Brain microvascular endothelial cell (primary cell): Measurements from ENCODE around the gene MAPK8IP1.
"Not testable (repeated sequence)": the region's sequence is repeated elsewhere in the genome, so short reads cannot be mapped to it uniquely, and the experiment has no call there.

Experiments used
- DNase-seq: peaks from one replicate; pipeline ENCODE4 v3.0.0-alpha.2; 2020
- H3K27ac ChIP-seq: fragments of 250-450 bp; sonication (Bioruptor Pico); 2 replicates; pipeline ENCODE4 v1.5.1; 2020; ENCODE audit warnings: mild to moderate bottlenecking, moderate library complexity
- H3K27me3 ChIP-seq: fragments of 250-450 bp; sonication (Bioruptor Pico); replicated peaks from 2 replicates; pipeline ENCODE4 v1.5.1; 2020; ENCODE audit warnings: mild to moderate bottlenecking
- H3K36me3 ChIP-seq: fragments of 250-450 bp; sonication (Bioruptor Pico); replicated peaks from 2 replicates; pipeline ENCODE4 v1.5.1; 2020; ENCODE audit warnings: mild to moderate bottlenecking
- H3K4me3 ChIP-seq: 2 replicates; pipeline ENCODE4 v1.5.1; 2011; ENCODE audit warnings: low read depth, mild to moderate bottlenecking, control low read depth, low read length, moderate library complexity
- in situ Hi-C: cut with HindIII; loops from 2 replicates; pipeline ENCODE4 v1.10.0; 2017; ENCODE audit warnings: low sequenced_read_pairs, low pct_ligation_motif_present
- TF ChIP-seq, protein P1 (sequence below): IDR thresholded peaks from 2 replicates; pipeline ENCODE4 v1.5.1; 2011; ENCODE audit warnings: low read depth, mild to moderate bottlenecking, moderate library complexity, low read length, control low read depth, inconsistent platforms; ENCODE audit errors: missing control alignments

The MAPK8IP1 gene

DNA sequence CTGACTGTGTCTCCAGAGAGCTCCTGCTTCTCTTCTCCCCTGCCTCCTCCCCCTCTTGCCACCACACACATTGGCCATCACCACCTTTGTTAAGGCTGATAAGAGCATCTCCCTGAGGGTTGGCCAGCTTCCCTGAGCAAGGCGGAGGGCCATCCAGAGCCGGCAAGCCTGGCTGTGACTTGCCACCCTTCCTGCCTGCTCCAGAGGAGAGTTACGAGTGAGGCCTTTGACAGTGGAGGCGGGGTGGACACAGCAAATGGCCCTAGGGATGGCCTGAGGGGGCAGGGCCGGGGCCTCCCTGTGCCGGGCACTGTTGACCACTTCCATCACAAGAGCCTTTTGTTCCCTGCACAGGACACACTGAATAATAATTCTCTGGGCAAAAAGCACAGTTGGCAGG, 16.2 kb downstream of the MAPK8IP1 start:
- in situ Hi-C loops, result no loop called here
- TF ChIP-seq, protein P1, sequence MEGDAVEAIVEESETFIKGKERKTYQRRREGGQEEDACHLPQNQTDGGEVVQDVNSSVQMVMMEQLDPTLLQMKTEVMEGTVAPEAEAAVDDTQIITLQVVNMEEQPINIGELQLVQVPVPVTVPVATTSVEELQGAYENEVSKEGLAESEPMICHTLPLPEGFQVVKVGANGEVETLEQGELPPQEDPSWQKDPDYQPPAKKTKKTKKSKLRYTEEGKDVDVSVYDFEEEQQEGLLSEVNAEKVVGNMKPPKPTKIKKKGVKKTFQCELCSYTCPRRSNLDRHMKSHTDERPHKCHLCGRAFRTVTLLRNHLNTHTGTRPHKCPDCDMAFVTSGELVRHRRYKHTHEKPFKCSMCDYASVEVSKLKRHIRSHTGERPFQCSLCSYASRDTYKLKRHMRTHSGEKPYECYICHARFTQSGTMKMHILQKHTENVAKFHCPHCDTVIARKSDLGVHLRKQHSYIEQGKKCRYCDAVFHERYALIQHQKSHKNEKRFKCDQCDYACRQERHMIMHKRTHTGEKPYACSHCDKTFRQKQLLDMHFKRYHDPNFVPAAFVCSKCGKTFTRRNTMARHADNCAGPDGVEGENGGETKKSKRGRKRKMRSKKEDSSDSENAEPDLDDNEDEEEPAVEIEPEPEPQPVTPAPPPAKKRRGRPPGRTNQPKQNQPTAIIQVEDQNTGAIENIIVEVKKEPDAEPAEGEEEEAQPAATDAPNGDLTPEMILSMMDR, result no peak
- H3K36me3 ChIP-seq, result no peaks in the 10 kb centered on the region
- no peak overlapping the region for H3K4me3 ChIP-seq
- H3K27me3 ChIP-seq, result no peaks in the 10 kb centered on the region
- no peak for DNase-seq
- no peak overlapping the region for H3K27ac ChIP-seq

DNA sequence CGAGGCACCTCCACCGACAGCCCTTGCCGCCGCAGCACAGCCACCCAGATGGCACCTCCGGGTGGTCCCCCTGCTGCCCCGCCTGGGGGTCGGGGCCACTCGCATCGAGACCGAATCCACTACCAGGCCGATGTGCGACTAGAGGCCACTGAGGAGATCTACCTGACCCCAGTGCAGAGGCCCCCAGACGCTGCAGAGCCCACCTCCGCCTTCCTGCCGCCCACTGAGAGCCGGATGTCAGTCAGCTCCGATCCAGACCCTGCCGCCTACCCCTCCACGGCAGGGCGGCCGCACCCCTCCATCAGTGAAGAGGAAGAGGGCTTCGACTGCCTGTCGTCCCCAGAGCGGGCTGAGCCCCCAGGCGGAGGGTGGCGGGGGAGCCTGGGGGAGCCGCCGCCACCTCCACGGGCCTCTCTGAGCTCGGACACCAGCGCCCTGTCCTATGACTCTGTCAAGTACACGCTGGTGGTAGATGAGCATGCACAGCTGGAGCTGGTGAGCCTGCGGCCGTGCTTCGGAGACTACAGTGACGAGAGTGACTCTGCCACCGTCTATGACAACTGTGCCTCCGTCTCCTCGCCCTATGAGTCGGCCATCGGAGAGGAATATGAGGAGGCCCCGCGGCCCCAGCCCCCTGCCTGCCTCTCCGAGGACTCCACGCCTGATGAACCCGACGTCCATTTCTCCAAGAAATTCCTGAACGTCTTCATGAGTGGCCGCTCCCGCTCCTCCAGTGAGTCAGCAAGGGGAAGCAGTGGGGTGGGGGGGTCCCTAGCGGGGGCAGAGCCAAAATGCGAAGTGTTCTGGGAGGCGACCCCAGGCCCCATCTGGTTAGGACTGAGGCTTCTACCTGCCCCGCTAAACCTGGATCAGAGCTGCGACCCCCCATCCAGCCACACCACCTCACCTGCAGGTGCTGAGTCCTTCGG, 17.3 kb downstream of the MAPK8IP1 start:
- in situ Hi-C loops, result no loop called here
- no peak for DNase-seq
- TF ChIP-seq, protein P1, result no peak

DNA sequence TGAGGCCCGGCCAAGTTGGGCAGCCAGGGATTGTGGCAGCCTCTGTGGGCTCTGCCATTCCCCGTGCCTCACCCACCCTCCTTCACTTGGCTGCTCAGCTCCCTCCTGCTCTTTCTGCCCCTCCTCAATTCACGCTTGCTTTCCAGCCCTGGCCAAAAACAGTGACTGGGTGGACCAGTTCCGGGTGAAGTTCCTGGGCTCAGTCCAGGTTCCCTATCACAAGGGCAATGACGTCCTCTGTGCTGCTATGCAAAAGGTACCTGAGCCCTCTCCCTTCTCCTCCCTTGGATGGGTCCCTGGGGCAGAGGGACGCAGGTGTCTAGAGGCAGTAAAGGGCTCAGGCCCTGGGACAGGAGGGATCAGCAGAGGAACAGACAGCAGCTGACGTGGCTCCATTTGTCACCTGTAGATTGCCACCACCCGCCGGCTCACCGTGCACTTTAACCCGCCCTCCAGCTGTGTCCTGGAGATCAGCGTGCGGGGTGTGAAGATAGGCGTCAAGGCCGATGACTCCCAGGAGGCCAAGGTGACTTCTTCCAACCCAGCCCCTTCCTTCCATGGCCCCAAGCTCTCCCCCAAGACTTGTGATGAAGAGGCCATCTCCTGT, 19.0 kb downstream of the MAPK8IP1 start:
- TF ChIP-seq, protein P1, result no peak
- Histone ChIP-seq H3K27ac (no peak overlapping the region), H3K36me3 (peaks cover 2% of the 10 kb centered on the region), H3K4me3 (no peak overlapping the region), H3K27me3 (no peaks in the 10 kb centered on the region)
- in situ Hi-C loops, result no loop called here
- DNase-seq, result no peak

More for the DNA sequence above, 17.3 kb downstream of the MAPK8IP1 start:
- Histone ChIP-seq H3K27me3 (no peaks in the 10 kb centered on the region), H3K4me3 (no peak overlapping the region), H3K27ac (no peak overlapping the region), H3K36me3 (no peaks in the 10 kb centered on the region)

DNA sequence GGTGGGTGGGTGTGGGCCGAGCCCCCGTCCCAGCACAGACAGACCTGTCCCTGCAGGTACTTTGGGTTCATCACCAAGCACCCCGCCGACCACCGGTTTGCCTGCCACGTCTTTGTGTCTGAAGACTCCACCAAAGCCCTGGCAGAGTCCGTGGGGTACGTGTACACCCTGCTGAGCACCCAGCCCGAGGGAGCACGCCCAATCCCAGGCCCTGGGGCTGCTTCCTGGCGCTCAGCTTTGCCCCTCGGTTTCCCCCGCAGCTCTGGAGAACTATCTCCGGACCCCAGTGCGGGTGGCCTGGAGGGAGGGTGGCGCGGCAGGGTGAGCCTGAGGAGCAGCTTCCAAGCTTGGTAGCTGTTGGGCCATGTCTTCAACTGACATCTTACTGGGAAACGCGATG, 19.6 kb downstream of the MAPK8IP1 start:
- Histone ChIP-seq H3K27me3 (no peaks in the 10 kb centered on the region), H3K27ac (no peak overlapping the region), H3K36me3 (peaks cover 7% of the 10 kb centered on the region), H3K4me3 (no peak overlapping the region)
- no peak for DNase-seq
- TF ChIP-seq, protein P1, result no peak
- in situ Hi-C loops, result no loop called here

DNA sequence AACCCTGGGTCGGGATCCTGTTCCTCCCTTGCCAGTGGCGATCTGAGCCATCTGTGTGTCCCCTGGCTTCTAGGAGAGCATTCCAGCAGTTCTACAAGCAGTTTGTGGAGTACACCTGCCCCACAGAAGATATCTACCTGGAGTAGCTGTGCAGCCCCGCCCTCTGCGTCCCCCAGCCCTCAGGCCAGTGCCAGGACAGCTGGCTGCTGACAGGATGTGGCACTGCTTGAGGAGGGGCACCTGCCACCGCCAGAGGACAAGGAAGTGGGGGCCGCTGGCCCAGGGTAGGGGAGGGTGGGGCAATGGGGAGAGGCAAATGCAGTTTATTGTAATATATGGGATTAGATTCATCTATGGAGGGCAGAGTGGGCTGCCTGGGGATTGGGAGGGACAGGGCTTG, 20.1 kb downstream of the MAPK8IP1 start:
- H3K27me3 ChIP-seq, DNase-seq, H3K36me3 ChIP-seq, in situ Hi-C loops, H3K4me3 ChIP-seq, H3K27ac ChIP-seq: not testable (repeated sequence)

DNA sequence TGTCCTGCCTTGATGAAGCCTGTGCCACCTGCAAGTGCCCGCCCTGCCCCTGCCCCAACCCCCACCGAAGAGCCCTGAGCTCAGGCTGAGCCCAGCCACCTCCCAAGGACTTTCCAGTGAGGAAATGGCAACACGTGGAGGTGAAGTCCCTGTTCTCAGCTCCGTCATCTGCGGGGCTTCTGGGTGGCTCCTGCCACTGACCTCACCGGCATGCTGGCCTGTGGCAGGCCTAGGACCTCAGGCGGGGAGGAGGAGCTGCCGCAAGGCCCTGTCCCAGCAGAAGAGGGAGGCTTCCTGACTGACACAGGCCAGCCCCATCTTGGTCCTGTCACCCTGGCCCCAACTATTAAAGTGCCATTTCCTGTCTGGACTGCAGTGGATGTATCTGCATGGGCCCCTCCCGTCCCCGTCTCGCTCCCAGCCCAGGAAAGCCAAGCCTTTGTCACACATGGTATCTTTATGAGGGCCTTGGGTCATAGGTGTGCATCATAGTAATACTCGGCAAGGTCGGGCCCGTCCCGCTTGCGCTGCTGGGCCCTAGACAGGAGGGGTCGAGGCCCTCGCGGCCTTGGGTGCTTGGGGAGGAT, 20.7 kb downstream of the MAPK8IP1 start:
- peaks cover 9% of the 10 kb centered on the region for H3K36me3 ChIP-seq
- TF ChIP-seq, protein P1, result no peak
- in situ Hi-C loops, result no loop called here
- DNase-seq, result no peak
- H3K27me3 ChIP-seq, result no peaks in the 10 kb centered on the region
- H3K4me3 ChIP-seq, result no peak overlapping the region
- no peak overlapping the region for H3K27ac ChIP-seq
